ENCODE measurements around the gene LSM10.

- TF ChIP-seq CTCF (IDR thresholded peaks at IDR 0.05) (no peak), POLR2A (IDR thresholded peaks at IDR 0.05) (no peak)
These were observed 8.7 kb upstream of the LSM10 start for GRCh38 chr1:36406440-36406839.

Measured in heart left ventricle (tissue), 13 donors.